ENCODE results near the gene TCF3. TPM values are rescaled to one million over a fixed set of nuclear protein-coding genes. Genes with fewer than 3 reads are reported as not detected.

The TCF3 gene
- total RNA-seq, 1 experiment from 2014 or later = 208 TPM

- CTCF ChIA-PET = no interaction called here
- Histone ChIP-seq H3K36me3 (ENCODE audit: control insufficient read depth in 1 of 2, insufficient read depth in 2 of 2, low read length in 2 of 2) (peaks cover 15 to 46% of the 10 kb centered on the region in 2 experiments; a peak in 3 of 4 replicates), H3K9ac (ENCODE audit: low read length) (no peak overlapping the region), H3K9me3 (ENCODE audit: control insufficient read depth in 1 of 2, insufficient read depth in 1 of 2, low read depth in 1 of 2, low read length in 2 of 2) (no peaks in the 10 kb centered on the region), H3K9me2 (ENCODE audit: insufficient read depth) (no peaks in the 10 kb centered on the region), H3K4me1 (ENCODE audit: control insufficient read depth in 1 of 2, insufficient read depth in 2 of 2, low read length in 2 of 2) (peaks cover 0 to 5% of the 10 kb centered on the region in 2 experiments; a peak in 1 of 4 replicates), H3K4me2 (ENCODE audit: low read length) (no peak overlapping the region), H3K27ac (ENCODE audit: low read depth, low read length) (no peak overlapping the region), H3K4me3 (replicated peaks in 1 of 2; ENCODE audit: low read depth in 1 of 2, low read length in 2 of 2) (no peak overlapping the region), H4K20me1 (ENCODE audit: insufficient read depth) (no peaks in the 10 kb centered on the region), H3K79me2 (ENCODE audit: insufficient read depth, low read length) (peaks cover 12% of the 10 kb centered on the region; the same call in 1 of the 2 replicates), H3K27me3 (ENCODE audit: insufficient read depth, low read length) (no peaks in the 10 kb centered on the region), H2AFZ (ENCODE audit: low read depth, low read length, poor library complexity, severe bottlenecking) (no peak overlapping the region)
- RAD21 ChIA-PET (ENCODE audit: low non-redundant PET in 1 of 2, low total read pairs in 2 of 2, uncharacterized antibody in 2 of 2, unreplicated experiment in 2 of 2) = no interaction called here
- TF ChIP-seq RAD21 (IDR thresholded peaks at IDR 0.05; ENCODE audit: low read depth) = no peak
- no peak for TF ChIP-seq EGR1 (IDR thresholded peaks at IDR 0.05; ENCODE audit: low read depth)
- no peak for TF ChIP-seq EZH2phosphoT487 (IDR thresholded peaks at IDR 0.05; ENCODE audit: borderline replicate concordance)
- no peak for TF ChIP-seq CTCF (IDR thresholded peaks at IDR 0.05 in 2 of 3, conservative IDR thresholded peaks at IDR 0.05 in 1 of 3; ENCODE audit: borderline replicate concordance in 1 of 3, insufficient read depth in 1 of 3, low read depth in 2 of 3, low read length in 2 of 3)
- TF ChIP-seq TCF7L2 (IDR thresholded peaks at IDR 0.05; ENCODE audit: borderline replicate concordance, extremely low read depth, insufficient read depth, insufficient read length) = no peak
- TF ChIP-seq POLR2AphosphoS5 (IDR thresholded peaks at IDR 0.05; ENCODE audit: low read depth, low read length) = no peak
- DNase-seq (ENCODE audit: low read depth, low spot score) (no peak), ATAC-seq (no peak)
- BruUV-seq (replicated peaks) = no TSS peak
- POLR2A ChIA-PET = no interaction called here
- intact Hi-C loops (cut with micrococcal nuclease) = no loop called here
These were observed 30.4 kb downstream of the TCF3 start for GRCh38 chr19:1622007-1622406.

- Histone ChIP-seq H3K27me3 (ENCODE audit: insufficient read depth, low read length) (no peaks in the 10 kb centered on the region), H3K79me2 (ENCODE audit: insufficient read depth, low read length) (peaks cover 16% of the 10 kb centered on the region; the same call in 1 of the 2 replicates), H3K9ac (ENCODE audit: low read length) (no peak overlapping the region), H3K9me2 (ENCODE audit: insufficient read depth) (no peaks in the 10 kb centered on the region), H4K20me1 (ENCODE audit: insufficient read depth) (no peaks in the 10 kb centered on the region), H3K4me1 (ENCODE audit: control insufficient read depth in 1 of 2, insufficient read depth in 2 of 2, low read length in 2 of 2) (peaks cover 0 to 5% of the 10 kb centered on the region in 2 experiments; a peak in 1 of 4 replicates), H3K4me3 (replicated peaks in 1 of 2; ENCODE audit: low read depth in 1 of 2, low read length in 2 of 2) (no peak overlapping the region), H3K9me3 (ENCODE audit: control insufficient read depth in 1 of 2, insufficient read depth in 1 of 2, low read depth in 1 of 2, low read length in 2 of 2) (no peaks in the 10 kb centered on the region), H3K27ac (ENCODE audit: low read depth, low read length) (no peak overlapping the region), H3K4me2 (ENCODE audit: low read length) (no peak overlapping the region), H3K36me3 (ENCODE audit: control insufficient read depth in 1 of 2, insufficient read depth in 2 of 2, low read length in 2 of 2) (peaks cover 19 to 51% of the 10 kb centered on the region in 2 experiments; a peak in 3 of 4 replicates), H2AFZ (ENCODE audit: low read depth, low read length, poor library complexity, severe bottlenecking) (no peak overlapping the region)
- no TSS peak for BruUV-seq (replicated peaks)
- POLR2A ChIA-PET = no interaction called here
- intact Hi-C loops (cut with micrococcal nuclease) = no loop called here
- RAD21 ChIA-PET (ENCODE audit: low non-redundant PET in 1 of 2, low total read pairs in 2 of 2, uncharacterized antibody in 2 of 2, unreplicated experiment in 2 of 2) = no interaction called here
- CTCF ChIA-PET = no interaction called here
- ATAC-seq (no peak), DNase-seq (ENCODE audit: low read depth, low spot score) (no peak)
- TF ChIP-seq POLR2A (IDR thresholded peaks at IDR 0.05; ENCODE audit: borderline replicate concordance, extremely low read depth, insufficient read depth, insufficient read length) (no peak), SIN3A (IDR thresholded peaks at IDR 0.05; ENCODE audit: low read depth) (no peak), YY1 (IDR thresholded peaks at IDR 0.05; ENCODE audit: extremely low read depth, insufficient replicate concordance, low read depth, low read length) (no peak), JUND (IDR thresholded peaks at IDR 0.05) (no peak), CEBPB (IDR thresholded peaks at IDR 0.05; ENCODE audit: low read depth) (no peak), MAX (IDR thresholded peaks at IDR 0.05) (no peak), ZNF274 (IDR thresholded peaks at IDR 0.05; ENCODE audit: low read depth, low read length) (no peak), TCF7L2 (IDR thresholded peaks at IDR 0.05; ENCODE audit: borderline replicate concordance, extremely low read depth, insufficient read depth, insufficient read length) (no peak), ELF1 (IDR thresholded peaks at IDR 0.05; ENCODE audit: borderline replicate concordance, low read depth) (no peak), EGR1 (IDR thresholded peaks at IDR 0.05; ENCODE audit: low read depth) (no peak), FOSL1 (IDR thresholded peaks at IDR 0.05; ENCODE audit: low read depth) (no peak), CBX3 (IDR thresholded peaks at IDR 0.05; ENCODE audit: low read depth) (no peak), ATF3 (IDR thresholded peaks at IDR 0.05) (no peak), ZFX (IDR thresholded peaks at IDR 0.05) (no peak), SP1 (IDR thresholded peaks at IDR 0.05; ENCODE audit: low read depth) (no peak)
These were observed 30.8 kb downstream of the TCF3 start for GRCh38 chr19:1621574-1621973.

All from HCT116 (cell line).